OCI-LY1 (cell line): ENCODE results near the gene HRK.
A peak's percentile ranks its signal among the peaks of the same experiment; 100 is the strongest.

ENCODE experiments used
- H2AFZ ChIP-seq: fragments of 200-600 bp; sonication (generic), shearing (Covaris generic); 2 replicates; pipeline ENCODE4 v1.6.0; 2014; ENCODE audit warnings: antibody characterized with exemption, mild to moderate bottlenecking, low read length
- H3F3A ChIP-seq: fragments of 200-600 bp; sonication (generic), shearing (Covaris generic); 2 replicates; pipeline ENCODE4 v1.6.0; 2014; ENCODE audit warnings: mild to moderate bottlenecking, antibody characterized with exemption, low read length, moderate library complexity; ENCODE audit not compliant: insufficient read depth
- H3K27ac ChIP-seq: fragments of 200-600 bp; sonication (generic); 2 replicates; pipeline ENCODE4 v1.5.1; 2014; ENCODE audit warnings: low read length, mixed run types, mild to moderate bottlenecking, low read depth; ENCODE audit not compliant: poor library complexity, severe bottlenecking
- H3K27me3 ChIP-seq: fragments of 200-600 bp; sonication (generic); 2 replicates; pipeline ENCODE4 v1.6.0; 2014; ENCODE audit warnings: antibody characterized with exemption, mild to moderate bottlenecking, low read length, moderate library complexity; ENCODE audit not compliant: insufficient read depth
- H3K36me3 ChIP-seq: fragments of 200-600 bp; sonication (generic); 2 replicates; pipeline ENCODE4 v1.6.1; 2014; ENCODE audit warnings: mild to moderate bottlenecking, antibody characterized with exemption, low read length, moderate library complexity, mixed read lengths; ENCODE audit not compliant: insufficient read depth
- H3K4me1 ChIP-seq: fragments of 200-600 bp; sonication (generic); 2 replicates; pipeline ENCODE4 v1.5.1; 2014; ENCODE audit warnings: mild to moderate bottlenecking, low read length, moderate library complexity; ENCODE audit not compliant: insufficient read depth, severe bottlenecking
- H3K4me2 ChIP-seq: fragments of 200-600 bp; sonication (generic), shearing (Covaris generic); 2 replicates; pipeline ENCODE4 v1.6.1; 2014; ENCODE audit warnings: low read length
- H3K4me3 ChIP-seq: fragments of 200-600 bp; sonication (generic); 2 replicates; pipeline ENCODE4 v1.5.1; 2014; ENCODE audit warnings: low read length, low read depth, mild to moderate bottlenecking, mixed read lengths; ENCODE audit not compliant: poor library complexity, severe bottlenecking
- H3K79me2 ChIP-seq: fragments of 200-600 bp; shearing (Covaris generic); 2 replicates; pipeline ENCODE4 v1.6.1; 2016; ENCODE audit warnings: mixed run types, low read length, mixed read lengths; ENCODE audit not compliant: insufficient read depth
- H3K9ac ChIP-seq: fragments of 200-600 bp; sonication (generic), shearing (Covaris generic); 2 replicates; pipeline ENCODE4 v1.6.1; 2014; ENCODE audit warnings: mild to moderate bottlenecking, low read length, mixed read lengths
- H3K9me2 ChIP-seq: fragments of 200-600 bp; sonication (generic), shearing (Covaris generic); 2 replicates; pipeline ENCODE4 v1.6.1; 2014; ENCODE audit warnings: low read depth, mild to moderate bottlenecking, low read length, mixed read lengths
- H3K9me3 ChIP-seq: fragments of 200-600 bp; shearing (Covaris generic); 2 replicates; pipeline ENCODE4 v1.6.1; 2014; ENCODE audit warnings: low read length, mixed read lengths
- H4K20me1 ChIP-seq: fragments of 200-600 bp; sonication (generic), shearing (Covaris generic); 2 replicates; pipeline ENCODE4 v1.6.0; 2016; ENCODE audit warnings: mild to moderate bottlenecking, low read length; ENCODE audit not compliant: insufficient read depth
- CTCF ChIP-seq: fragments of 200-600 bp; sonication (generic), shearing (Covaris generic); IDR thresholded peaks from 2 replicates; pipeline ENCODE4 v1.5.1; 2017; ENCODE audit warnings: mild to moderate bottlenecking, antibody characterized with exemption, low read length, moderate library complexity, mixed read lengths
- EZH2 ChIP-seq: fragments of 200-600 bp; sonication (generic), shearing (Covaris generic); IDR thresholded peaks from 2 replicates; pipeline ENCODE4 v1.8.0; 2017; ENCODE audit warnings: borderline replicate concordance, mixed run types, mild to moderate bottlenecking, antibody characterized with exemption, low read length, moderate library complexity, mixed read lengths

HRK gene

DNA sequence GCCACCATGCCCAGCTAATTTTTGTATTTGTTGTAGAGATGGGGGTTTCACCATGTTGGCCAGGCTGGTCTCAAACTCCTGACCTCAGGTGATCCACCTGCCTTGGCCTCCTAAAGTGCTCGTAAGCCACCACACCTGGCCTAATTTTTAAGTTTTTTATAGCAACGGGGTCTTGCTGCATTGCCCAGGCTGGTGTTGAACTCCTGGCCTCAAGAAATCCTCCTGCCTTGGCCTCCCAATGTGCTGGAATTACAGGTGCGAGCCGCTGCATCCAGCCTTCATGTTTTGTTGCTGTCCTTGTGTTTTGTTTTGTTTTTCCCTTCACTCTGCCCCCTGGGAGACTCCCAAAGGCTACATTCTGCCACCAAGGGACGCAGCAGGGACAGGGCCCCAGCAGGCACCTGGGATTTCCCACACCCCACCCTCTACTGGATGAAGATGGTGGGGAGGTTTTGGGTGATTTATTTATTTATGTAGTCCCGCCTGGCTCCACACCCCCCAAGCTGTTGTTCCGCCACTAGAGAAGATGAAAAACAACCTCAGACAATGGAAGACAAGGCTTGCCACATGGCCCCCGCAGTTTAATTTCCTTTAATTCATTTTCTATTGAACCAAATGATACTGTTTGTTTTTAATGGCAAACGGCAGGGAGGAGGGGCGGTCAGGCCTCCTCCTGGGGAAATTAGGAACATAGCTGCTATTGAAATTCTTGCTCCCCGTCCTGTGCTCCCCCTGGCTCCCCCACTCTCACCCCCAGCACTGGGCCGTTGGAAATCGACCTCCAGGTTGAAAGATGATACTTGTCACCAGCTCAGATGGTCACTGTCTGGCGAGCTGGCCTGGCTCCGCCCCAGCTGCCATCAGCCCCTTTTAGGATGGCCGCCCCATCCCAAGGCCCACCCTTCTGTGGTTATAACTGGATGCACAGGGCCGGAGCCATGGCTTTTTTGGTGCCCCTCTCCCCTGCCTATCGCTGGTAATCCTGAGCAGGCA, 72.8 kb downstream of the HRK start:
- Histone ChIP-seq H3K9ac (peak overlapping the region; percentile 39; the same call in 1 of the 2 replicates), H3F3A (peaks cover 8% of the 10 kb centered on the region; the same call in 1 of the 2 replicates), H3K4me2 (no peak overlapping the region), H3K9me3 (no peaks in the 10 kb centered on the region), H3K9me2 (no peaks in the 10 kb centered on the region), H3K79me2 (no peaks in the 10 kb centered on the region), H3K27me3 (no peaks in the 10 kb centered on the region), H3K27ac (peak overlapping the region; percentile 100), H2AFZ (no peak overlapping the region), H3K36me3 (no peaks in the 10 kb centered on the region), H3K4me1 (peaks cover 99% of the 10 kb centered on the region), H3K4me3 (no peak overlapping the region), H4K20me1 (no peaks in the 10 kb centered on the region)
- no peak for TF ChIP-seq EZH2
- no peak for TF ChIP-seq CTCF

DNA sequence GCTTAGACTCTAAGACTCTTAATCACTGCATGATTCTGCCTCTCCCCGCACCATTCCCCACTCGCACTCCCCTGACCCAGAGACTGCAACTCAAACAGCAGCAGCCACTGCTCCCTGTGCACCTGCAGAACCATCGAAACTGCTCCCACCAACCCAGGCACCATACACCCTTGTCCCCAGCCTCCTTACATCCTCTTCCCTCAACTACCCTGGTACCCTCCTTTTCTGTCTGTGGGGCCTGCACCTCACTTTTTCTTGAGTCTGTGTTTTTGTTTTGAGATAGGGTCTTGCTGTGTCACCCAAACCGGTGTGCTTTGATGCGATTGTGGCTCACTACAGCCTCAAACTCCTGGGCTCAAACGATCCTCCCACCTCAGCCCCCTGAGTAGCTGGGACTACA, 73.7 kb downstream of the HRK start:
- Histone ChIP-seq H3K4me2 (peak overlapping the region; percentile 22; the same call in 1 of the 2 replicates), H2AFZ (no peak overlapping the region), H3K9ac (peak overlapping the region; percentile 57), H3K4me3 (no peak overlapping the region), H3K9me3 (no peaks in the 10 kb centered on the region), H3K9me2 (no peaks in the 10 kb centered on the region), H3K79me2 (no peaks in the 10 kb centered on the region), H3K4me1 (peaks cover 99% of the 10 kb centered on the region), H3K36me3 (peaks cover under 1% of the 10 kb centered on the region; the same call in 1 of the 2 replicates), H3F3A (peaks cover 9% of the 10 kb centered on the region; the same call in 1 of the 2 replicates), H3K27me3 (no peaks in the 10 kb centered on the region), H3K27ac (peak overlapping the region; percentile 100), H4K20me1 (no peaks in the 10 kb centered on the region)
- no peak for TF ChIP-seq CTCF

- peaks cover 7% of the 10 kb centered on the region; the same call in 1 of the 2 replicates for H3K36me3 ChIP-seq
Observed at GRCh38 chr12:116806845-116807440, 74.3 kb downstream of the HRK start.

More at GRCh38 chr12:116806845-116807440, 74.3 kb downstream of the HRK start:
- H2AFZ ChIP-seq = no peak overlapping the region
- H4K20me1 ChIP-seq = no peaks in the 10 kb centered on the region
- H3K9me3 ChIP-seq = no peaks in the 10 kb centered on the region
- peak overlapping the region; percentile 100 for H3K27ac ChIP-seq
- H3K79me2 ChIP-seq = no peaks in the 10 kb centered on the region
- H3K9ac ChIP-seq = peak overlapping the region; percentile 57
- no peaks in the 10 kb centered on the region for H3K27me3 ChIP-seq
- H3F3A ChIP-seq = peaks cover 9% of the 10 kb centered on the region; the same call in 1 of the 2 replicates
- peak overlapping the region; percentile 42 for H3K4me2 ChIP-seq
- TF ChIP-seq EZH2 (no peak), CTCF (no peak)
- no peaks in the 10 kb centered on the region for H3K9me2 ChIP-seq
- peak overlapping the region; percentile 8 for H3K4me3 ChIP-seq
- peaks cover 99% of the 10 kb centered on the region for H3K4me1 ChIP-seq
